ENCODE data around the gene PRKAB1.

PRKAB1 gene

DNA sequence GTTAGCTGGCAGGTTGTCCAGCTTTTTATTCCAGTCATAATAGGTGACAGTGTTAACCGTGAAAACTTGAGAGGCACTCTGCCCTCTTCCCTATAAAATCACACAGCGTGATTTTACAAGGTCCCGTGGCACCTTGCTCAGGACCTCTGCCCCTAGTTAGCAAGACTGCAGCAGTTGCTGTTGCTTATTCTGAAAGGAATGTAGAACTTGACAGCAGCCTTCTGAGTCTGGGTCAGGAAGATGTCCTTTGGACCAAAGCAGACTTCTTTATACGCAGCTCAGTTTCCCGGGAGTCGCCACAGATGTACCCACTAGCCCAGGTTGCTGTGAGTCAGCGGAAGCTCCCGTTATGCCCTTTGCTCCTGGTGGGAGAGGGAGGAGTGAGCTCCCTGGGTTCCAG is 13.2 kb downstream of the PRKAB1 start:
- Histone ChIP-seq H3K18ac (ENCODE audit: low read length) (no peak overlapping the region), H2AFZ (ENCODE audit: low read length) (no peak overlapping the region), H3K4ac (ENCODE audit: low read length) (no peak overlapping the region), H3K27me3 (ENCODE audit: control insufficient read depth in 3 of 3, insufficient read depth in 3 of 3, low read depth in 1 of 3, low read length in 3 of 3) (no peaks in the 10 kb centered on the region), H2BK5ac (ENCODE audit: low read length) (no peak overlapping the region), H3K14ac (ENCODE audit: low read length) (no peak overlapping the region), H2AK5ac (ENCODE audit: low read depth, low read length) (no peak overlapping the region), H3K4me2 (ENCODE audit: insufficient read depth, low read length, poor library complexity, severe bottlenecking) (no peak overlapping the region), H4K8ac (ENCODE audit: low read depth, low read length) (no peak overlapping the region), H2BK15ac (ENCODE audit: low read length) (no peak overlapping the region), H4K91ac (ENCODE audit: low read depth, low read length, poor library complexity) (no peak overlapping the region), H3K79me1 (ENCODE audit: low read depth, low read length) (no peaks in the 10 kb centered on the region), H2BK12ac (ENCODE audit: low read length) (no peak overlapping the region), H3K36me3 (replicated peaks in 1 of 2; ENCODE audit: control insufficient read depth in 2 of 2, insufficient read depth in 2 of 2, low read length in 2 of 2) (peaks cover 39 to 74% of the 10 kb centered on the region in 2 donors), H3K4me3 (ENCODE audit: low read length in 2 of 2) (no peak overlapping the region), H3K9me3 (replicated peaks in 1 of 2; ENCODE audit: control insufficient read depth in 2 of 2, insufficient read depth in 1 of 2, low read depth in 1 of 2, low read length in 2 of 2) (no peaks in the 10 kb centered on the region), H3K4me1 (ENCODE audit: control insufficient read depth in 2 of 2, insufficient read depth in 1 of 2, low read depth in 1 of 2, low read length in 2 of 2) (no peaks in the 10 kb centered on the region), H2BK120ac (ENCODE audit: low read depth, low read length) (no peak overlapping the region), H3K9ac (ENCODE audit: low read depth, low read length, poor library complexity) (no peak overlapping the region), H3K27ac (replicated peaks; ENCODE audit: low read length) (no peak overlapping the region), H3K23ac (ENCODE audit: low read depth, low read length, poor library complexity) (no peak overlapping the region)
- no CpG with 5 or more reads among the region's 8 CpGs for WGBS, 2 donors (ENCODE audit: extremely low coverage in 2 of 2, insufficient read length in 2 of 2, insufficient replicate concordance in 1 of 2)
- DNase-seq (ENCODE audit: low spot score) = no peak

DNA sequence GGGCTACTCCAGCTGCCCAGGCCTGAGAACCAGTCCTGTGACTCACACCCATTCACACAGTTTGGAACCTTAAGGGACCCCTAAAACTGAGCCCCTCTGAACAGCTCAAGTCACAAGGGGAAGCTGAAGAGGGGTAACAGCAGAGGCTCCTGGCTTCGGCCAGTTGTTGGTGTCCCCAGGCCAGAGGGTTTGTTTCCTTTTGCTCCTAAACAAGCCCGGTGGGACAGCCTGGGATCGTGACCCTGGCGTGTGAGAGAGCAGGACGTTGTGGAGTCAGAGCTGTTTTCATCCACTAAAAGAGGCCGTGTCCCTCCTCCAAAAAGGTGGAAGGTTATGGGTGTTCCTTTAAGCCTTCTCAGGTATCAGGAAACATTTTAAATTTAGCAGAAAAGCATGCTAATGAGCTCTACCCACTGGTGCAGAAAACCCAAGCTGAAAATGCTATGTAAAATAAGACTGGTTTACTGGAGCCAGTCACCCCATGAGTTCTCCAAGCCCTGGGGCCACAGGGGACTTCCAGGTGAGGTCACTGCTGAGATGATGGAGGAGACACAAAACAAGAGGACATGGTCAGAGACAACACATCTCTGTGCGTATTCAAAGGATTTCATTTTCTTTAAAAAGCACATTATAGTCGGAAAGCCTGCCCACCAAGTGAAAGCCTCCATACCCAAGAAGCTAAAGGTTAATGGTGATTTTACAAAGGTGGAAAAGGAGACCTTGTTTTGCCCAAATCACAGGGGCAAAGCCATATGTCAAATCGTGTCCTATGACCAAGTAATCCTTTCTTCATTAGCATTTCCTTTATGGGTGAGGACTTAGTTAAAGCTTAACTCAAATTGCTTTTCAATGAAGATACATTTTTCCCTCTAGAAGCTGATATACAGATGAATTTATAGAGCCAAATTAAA is 14.1 kb downstream of the PRKAB1 start:
- no peaks in the 10 kb centered on the region for H3K27me3 ChIP-seq (ENCODE audit: control insufficient read depth in 3 of 3, insufficient read depth in 3 of 3, low read depth in 1 of 3, low read length in 3 of 3)
- H3K36me3 ChIP-seq (replicated peaks in 1 of 2; ENCODE audit: control insufficient read depth in 2 of 2, insufficient read depth in 2 of 2, low read length in 2 of 2) = peaks cover 37 to 74% of the 10 kb centered on the region in 2 donors
- H3K23ac ChIP-seq (ENCODE audit: low read depth, low read length, poor library complexity) = no peak overlapping the region
- H2BK5ac ChIP-seq (ENCODE audit: low read length) = no peak overlapping the region
- no peak overlapping the region for H2BK12ac ChIP-seq (ENCODE audit: low read length)
- no peak overlapping the region for H3K4me2 ChIP-seq (ENCODE audit: insufficient read depth, low read length, poor library complexity, severe bottlenecking)
- no peak for DNase-seq (ENCODE audit: low spot score)
- H3K4me3 ChIP-seq (ENCODE audit: low read length in 2 of 2) = no peak overlapping the region
- H2BK120ac ChIP-seq (ENCODE audit: low read depth, low read length) = no peak overlapping the region
- no peak overlapping the region for H3K14ac ChIP-seq (ENCODE audit: low read length)
- no peak overlapping the region for H3K18ac ChIP-seq (ENCODE audit: low read length)
- no peak overlapping the region for H3K9ac ChIP-seq (ENCODE audit: low read depth, low read length, poor library complexity)
- H3K4me1 ChIP-seq (ENCODE audit: control insufficient read depth in 2 of 2, insufficient read depth in 1 of 2, low read depth in 1 of 2, low read length in 2 of 2) = no peaks in the 10 kb centered on the region
- no peaks in the 10 kb centered on the region for H3K9me3 ChIP-seq (replicated peaks in 1 of 2; ENCODE audit: control insufficient read depth in 2 of 2, insufficient read depth in 1 of 2, low read depth in 1 of 2, low read length in 2 of 2)
- H2BK15ac ChIP-seq (ENCODE audit: low read length) = no peak overlapping the region
- no peak overlapping the region for H4K8ac ChIP-seq (ENCODE audit: low read depth, low read length)
- no peak overlapping the region for H3K4ac ChIP-seq (ENCODE audit: low read length)
- WGBS, 2 donors (ENCODE audit: extremely low coverage in 2 of 2, insufficient read length in 2 of 2, insufficient replicate concordance in 1 of 2) = no CpG with 5 or more reads among the region's 9 CpGs
- H2AK5ac ChIP-seq (ENCODE audit: low read depth, low read length) = no peak overlapping the region
- H3K79me1 ChIP-seq (ENCODE audit: low read depth, low read length) = no peaks in the 10 kb centered on the region
- no peak overlapping the region for H4K91ac ChIP-seq (ENCODE audit: low read depth, low read length, poor library complexity)
- H3K27ac ChIP-seq (replicated peaks; ENCODE audit: low read length) = no peak overlapping the region
- H2AFZ ChIP-seq (ENCODE audit: low read length) = no peak overlapping the region

DNA sequence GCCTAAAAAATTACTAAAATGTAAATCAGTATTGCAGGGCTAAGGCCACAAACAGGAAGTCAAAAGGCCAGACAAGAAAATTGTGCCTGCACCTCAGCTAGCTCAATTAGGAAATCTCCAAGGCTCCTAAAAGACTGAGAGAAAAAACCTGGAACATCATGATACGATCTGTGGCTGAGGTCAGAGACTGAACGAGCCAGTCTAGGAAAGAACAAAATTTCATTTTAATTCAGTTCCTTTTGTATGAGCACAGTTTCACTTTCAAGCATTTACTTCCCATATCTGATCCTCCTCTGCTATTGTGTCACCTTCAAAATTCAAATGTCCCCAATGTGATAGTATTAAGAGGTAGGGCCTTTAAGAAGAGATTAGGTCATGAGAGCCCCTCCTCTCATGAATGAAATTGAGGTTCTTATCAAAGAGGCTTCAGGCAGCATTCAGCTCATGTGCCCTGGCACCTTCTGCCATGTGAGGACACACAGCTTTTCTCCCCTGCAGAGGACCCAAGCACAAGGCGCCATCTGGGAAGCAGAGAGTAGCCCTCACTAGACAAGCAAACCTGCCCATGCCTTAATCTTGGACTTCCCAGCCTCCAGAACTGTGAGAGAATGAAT is 14.8 kb downstream of the PRKAB1 start:
- Histone ChIP-seq H4K91ac (ENCODE audit: low read depth, low read length, poor library complexity) (no peak overlapping the region), H3K9ac (ENCODE audit: low read depth, low read length, poor library complexity) (no peak overlapping the region), H3K27ac (replicated peaks; ENCODE audit: low read length) (no peak overlapping the region), H2BK15ac (ENCODE audit: low read length) (no peak overlapping the region), H3K14ac (ENCODE audit: low read length) (no peak overlapping the region), H3K4me3 (ENCODE audit: low read length in 2 of 2) (no peak overlapping the region), H2BK12ac (ENCODE audit: low read length) (no peak overlapping the region), H2BK5ac (ENCODE audit: low read length) (no peak overlapping the region), H2BK120ac (ENCODE audit: low read depth, low read length) (no peak overlapping the region), H3K23ac (ENCODE audit: low read depth, low read length, poor library complexity) (no peak overlapping the region), H3K4ac (ENCODE audit: low read length) (no peak overlapping the region), H4K8ac (ENCODE audit: low read depth, low read length) (no peak overlapping the region), H3K36me3 (replicated peaks in 1 of 2; ENCODE audit: control insufficient read depth in 2 of 2, insufficient read depth in 2 of 2, low read length in 2 of 2) (peaks cover 38 to 75% of the 10 kb centered on the region in 2 donors), H3K4me1 (ENCODE audit: control insufficient read depth in 2 of 2, insufficient read depth in 1 of 2, low read depth in 1 of 2, low read length in 2 of 2) (no peaks in the 10 kb centered on the region), H2AK5ac (ENCODE audit: low read depth, low read length) (no peak overlapping the region), H3K27me3 (ENCODE audit: control insufficient read depth in 3 of 3, insufficient read depth in 3 of 3, low read depth in 1 of 3, low read length in 3 of 3) (no peaks in the 10 kb centered on the region), H2AFZ (ENCODE audit: low read length) (no peak overlapping the region), H3K9me3 (replicated peaks in 1 of 2; ENCODE audit: control insufficient read depth in 2 of 2, insufficient read depth in 1 of 2, low read depth in 1 of 2, low read length in 2 of 2) (no peaks in the 10 kb centered on the region), H3K79me1 (ENCODE audit: low read depth, low read length) (no peaks in the 10 kb centered on the region), H3K18ac (ENCODE audit: low read length) (no peak overlapping the region), H3K4me2 (ENCODE audit: insufficient read depth, low read length, poor library complexity, severe bottlenecking) (no peak overlapping the region)
- WGBS, 2 donors (ENCODE audit: extremely low coverage in 2 of 2, insufficient read length in 2 of 2, insufficient replicate concordance in 1 of 2) = no CpG with 5 or more reads among the region's 3 CpGs
- DNase-seq (ENCODE audit: low spot score) = no peak

DNA sequence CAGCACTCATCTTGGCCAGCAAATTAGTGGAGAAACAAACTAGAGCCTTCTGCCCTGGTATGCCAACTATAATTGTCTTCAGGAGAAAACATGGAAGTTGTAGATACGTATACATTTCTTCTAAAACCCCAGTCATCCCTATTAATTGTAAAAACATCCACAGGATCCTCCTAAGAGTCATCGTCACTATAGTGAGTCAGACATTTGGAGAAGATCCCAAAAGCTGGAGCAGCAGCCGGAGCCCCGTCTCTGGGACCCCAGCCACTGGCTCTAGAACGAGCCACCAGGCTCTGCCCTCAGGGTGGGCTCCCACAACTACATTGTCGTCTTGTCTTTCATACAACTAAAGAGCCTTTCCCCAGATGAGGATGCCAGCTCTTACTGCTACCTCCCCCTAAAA is 15.5 kb downstream of the PRKAB1 start:
- no peak overlapping the region for H2BK15ac ChIP-seq (ENCODE audit: low read length)
- no peak overlapping the region for H3K27ac ChIP-seq (replicated peaks; ENCODE audit: low read length)
- no peak overlapping the region for H3K4me3 ChIP-seq (ENCODE audit: low read length in 2 of 2)
- no peaks in the 10 kb centered on the region for H3K4me1 ChIP-seq (ENCODE audit: control insufficient read depth in 2 of 2, insufficient read depth in 1 of 2, low read depth in 1 of 2, low read length in 2 of 2)
- no peaks in the 10 kb centered on the region for H3K79me1 ChIP-seq (ENCODE audit: low read depth, low read length)
- no peak overlapping the region for H3K4ac ChIP-seq (ENCODE audit: low read length)
- peaks cover 39 to 76% of the 10 kb centered on the region in 2 donors for H3K36me3 ChIP-seq (replicated peaks in 1 of 2; ENCODE audit: control insufficient read depth in 2 of 2, insufficient read depth in 2 of 2, low read length in 2 of 2)
- no peak overlapping the region for H3K14ac ChIP-seq (ENCODE audit: low read length)
- no peak overlapping the region for H3K23ac ChIP-seq (ENCODE audit: low read depth, low read length, poor library complexity)
- H3K18ac ChIP-seq (ENCODE audit: low read length) = no peak overlapping the region
- WGBS, 2 donors (ENCODE audit: extremely low coverage in 2 of 2, insufficient read length in 2 of 2, insufficient replicate concordance in 1 of 2) = no CpG with 5 or more reads among the region's 6 CpGs
- H2AFZ ChIP-seq (ENCODE audit: low read length) = no peak overlapping the region
- H3K4me2 ChIP-seq (ENCODE audit: insufficient read depth, low read length, poor library complexity, severe bottlenecking) = no peak overlapping the region
- no peak overlapping the region for H2BK12ac ChIP-seq (ENCODE audit: low read length)
- no peak overlapping the region for H2BK120ac ChIP-seq (ENCODE audit: low read depth, low read length)
- no peak overlapping the region for H2AK5ac ChIP-seq (ENCODE audit: low read depth, low read length)
- H3K27me3 ChIP-seq (ENCODE audit: control insufficient read depth in 3 of 3, insufficient read depth in 3 of 3, low read depth in 1 of 3, low read length in 3 of 3) = no peaks in the 10 kb centered on the region
- DNase-seq (ENCODE audit: low spot score) = no peak
- no peak overlapping the region for H2BK5ac ChIP-seq (ENCODE audit: low read length)
- H4K91ac ChIP-seq (ENCODE audit: low read depth, low read length, poor library complexity) = no peak overlapping the region
- H4K8ac ChIP-seq (ENCODE audit: low read depth, low read length) = no peak overlapping the region
- H3K9me3 ChIP-seq (replicated peaks in 1 of 2; ENCODE audit: control insufficient read depth in 2 of 2, insufficient read depth in 1 of 2, low read depth in 1 of 2, low read length in 2 of 2) = no peaks in the 10 kb centered on the region
- H3K9ac ChIP-seq (ENCODE audit: low read depth, low read length, poor library complexity) = no peak overlapping the region

Measured in neuronal stem cell (in vitro differentiated cells).